ENCODE results near the gene FRK.
"Not testable (repeated sequence)": the region's sequence is repeated elsewhere in the genome, so short reads cannot be mapped to it uniquely, and the experiment has no call there.

FRK gene

GRCh38 chr6:115934145-115934544, 126.5 kb downstream of the FRK start:
- TF ChIP-seq, protein P1, sequence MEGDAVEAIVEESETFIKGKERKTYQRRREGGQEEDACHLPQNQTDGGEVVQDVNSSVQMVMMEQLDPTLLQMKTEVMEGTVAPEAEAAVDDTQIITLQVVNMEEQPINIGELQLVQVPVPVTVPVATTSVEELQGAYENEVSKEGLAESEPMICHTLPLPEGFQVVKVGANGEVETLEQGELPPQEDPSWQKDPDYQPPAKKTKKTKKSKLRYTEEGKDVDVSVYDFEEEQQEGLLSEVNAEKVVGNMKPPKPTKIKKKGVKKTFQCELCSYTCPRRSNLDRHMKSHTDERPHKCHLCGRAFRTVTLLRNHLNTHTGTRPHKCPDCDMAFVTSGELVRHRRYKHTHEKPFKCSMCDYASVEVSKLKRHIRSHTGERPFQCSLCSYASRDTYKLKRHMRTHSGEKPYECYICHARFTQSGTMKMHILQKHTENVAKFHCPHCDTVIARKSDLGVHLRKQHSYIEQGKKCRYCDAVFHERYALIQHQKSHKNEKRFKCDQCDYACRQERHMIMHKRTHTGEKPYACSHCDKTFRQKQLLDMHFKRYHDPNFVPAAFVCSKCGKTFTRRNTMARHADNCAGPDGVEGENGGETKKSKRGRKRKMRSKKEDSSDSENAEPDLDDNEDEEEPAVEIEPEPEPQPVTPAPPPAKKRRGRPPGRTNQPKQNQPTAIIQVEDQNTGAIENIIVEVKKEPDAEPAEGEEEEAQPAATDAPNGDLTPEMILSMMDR (IDR thresholded peaks at IDR 0.05; ENCODE audit: borderline replicate concordance, insufficient read depth, low read depth, low read length): no peak
- no peak overlapping the region for H3K4me3 ChIP-seq (ENCODE audit: low read depth, low read length)

GRCh38 chr6:115932481-115932880, 128.2 kb downstream of the FRK start:
- TF ChIP-seq, protein P1 (IDR thresholded peaks at IDR 0.05; ENCODE audit: borderline replicate concordance, insufficient read depth, low read depth, low read length): no peak

DNA sequence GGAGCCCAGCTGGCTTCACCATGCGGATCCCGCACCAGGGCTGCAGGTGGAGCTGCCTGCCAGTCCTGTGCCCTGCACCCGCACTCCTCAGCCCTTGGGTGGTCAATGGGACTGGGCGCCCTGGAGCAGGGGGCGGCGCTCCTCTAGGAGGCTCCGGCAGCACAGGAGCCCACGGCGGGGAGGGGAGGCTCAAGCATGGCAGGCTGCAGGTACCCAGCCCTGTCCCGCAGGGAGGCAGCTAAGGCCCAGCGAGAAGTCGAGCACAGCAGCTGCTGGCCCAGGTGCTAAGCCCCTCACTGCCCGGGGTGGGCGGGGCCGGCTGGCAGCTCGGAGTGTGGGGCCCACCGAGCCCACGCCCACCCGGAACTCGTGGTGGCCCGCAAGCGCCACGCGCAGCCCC, 132.7 kb downstream of the FRK start:
- H3K4me3 ChIP-seq (ENCODE audit: low read depth, low read length): not testable (repeated sequence)

More at GRCh38 chr6:115932481-115932880, 128.2 kb downstream of the FRK start:
- H3K4me3 ChIP-seq (ENCODE audit: low read depth, low read length): no peak overlapping the region

- TF ChIP-seq, protein P1 (IDR thresholded peaks at IDR 0.05; ENCODE audit: borderline replicate concordance, insufficient read depth, low read depth, low read length): no peak
- H3K4me3 ChIP-seq (ENCODE audit: low read depth, low read length): no peak overlapping the region
These were observed 137.7 kb downstream of the FRK start for GRCh38 chr6:115922971-115923370.

DNA sequence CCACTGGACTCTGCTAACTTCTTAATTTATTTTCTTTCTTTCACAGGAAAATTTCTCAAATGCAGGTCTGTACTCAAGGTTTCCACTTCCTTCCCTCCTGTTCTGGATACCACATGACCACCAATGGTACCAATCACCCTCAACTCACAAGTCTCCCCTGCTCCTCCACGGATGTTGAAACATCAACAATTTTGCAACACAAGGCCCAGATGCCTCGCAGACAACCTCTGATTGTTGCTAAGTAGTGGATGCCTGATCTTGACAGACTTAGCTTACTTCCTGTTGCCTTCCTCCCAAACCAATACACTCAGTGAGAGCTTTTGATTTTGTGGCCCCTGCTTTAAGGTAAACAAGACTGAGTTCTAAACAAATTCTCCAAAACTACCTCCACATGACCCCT, 146.6 kb downstream of the FRK start:
- TF ChIP-seq, protein P1 (IDR thresholded peaks at IDR 0.05; ENCODE audit: borderline replicate concordance, insufficient read depth, low read depth, low read length): no peak
- H3K4me3 ChIP-seq (ENCODE audit: low read depth, low read length): no peak overlapping the region

DNA sequence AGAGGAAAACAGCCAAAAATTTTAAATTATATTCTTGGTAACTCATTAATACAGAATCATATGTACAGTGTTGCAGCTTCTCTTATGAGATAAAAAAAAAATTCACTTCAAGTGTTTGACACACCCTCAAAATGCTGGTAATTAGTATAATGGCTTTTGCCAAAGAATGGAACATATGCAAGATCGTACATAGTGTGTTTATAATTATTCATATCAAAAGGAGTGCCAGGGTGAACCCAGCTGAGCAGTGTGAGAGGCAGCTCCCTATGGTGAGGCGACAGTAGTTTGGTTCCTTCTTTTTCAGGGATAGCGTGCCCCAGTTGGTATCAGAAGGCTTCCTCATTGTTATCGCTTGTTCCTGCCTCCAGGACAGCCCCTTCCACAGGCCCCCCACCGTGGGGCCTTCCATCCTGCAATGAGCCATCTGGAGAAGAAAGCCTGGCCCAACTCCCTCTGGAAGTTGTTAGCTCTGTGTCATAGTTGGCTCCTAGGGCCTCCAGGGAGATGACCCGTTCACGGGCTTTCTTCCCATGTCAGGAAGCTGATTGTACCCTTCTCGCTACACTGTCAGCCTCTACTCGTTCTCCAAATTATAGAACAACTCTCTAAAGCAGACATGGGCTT, 150.7 kb downstream of the FRK start:
- TF ChIP-seq, protein P1 (IDR thresholded peaks at IDR 0.05; ENCODE audit: borderline replicate concordance, insufficient read depth, low read depth, low read length): no peak
- H3K4me3 ChIP-seq (ENCODE audit: low read depth, low read length): no peak overlapping the region

DNA sequence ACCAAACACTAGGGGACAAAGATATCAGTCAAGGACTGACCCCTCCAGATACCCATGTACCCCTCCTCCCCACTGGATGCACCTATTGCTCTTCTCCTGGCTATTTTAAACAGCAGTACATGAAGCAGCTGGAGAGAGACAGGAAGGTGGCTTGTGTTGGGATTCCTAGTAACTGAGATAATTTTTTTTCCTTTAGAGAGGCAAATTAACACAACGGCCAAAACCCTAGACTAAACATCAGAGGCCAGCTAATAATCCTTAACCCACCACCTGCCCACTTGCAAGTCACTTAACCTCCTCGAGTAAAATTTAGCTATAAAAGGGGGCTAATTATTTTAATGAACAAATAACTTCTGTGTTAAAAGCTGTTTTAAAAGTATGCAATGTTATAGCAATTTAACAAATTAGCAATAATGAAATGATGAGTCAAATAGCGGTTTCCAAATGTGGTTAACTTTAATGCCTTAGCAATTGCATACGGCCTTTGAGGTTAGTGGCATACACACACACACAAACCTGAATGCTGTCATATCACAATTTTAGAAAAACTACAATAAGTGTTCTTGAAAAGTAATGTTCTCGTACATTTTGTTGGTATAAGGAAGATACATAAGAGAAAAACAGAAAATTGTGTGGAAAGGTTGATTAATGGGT, 151.7 kb downstream of the FRK start:
- TF ChIP-seq, protein P1 (IDR thresholded peaks at IDR 0.05; ENCODE audit: borderline replicate concordance, insufficient read depth, low read depth, low read length): no peak

More for the DNA sequence above, 151.7 kb downstream of the FRK start:
- no peak overlapping the region for H3K4me3 ChIP-seq (ENCODE audit: low read depth, low read length)

All from GM12875 (cell line).